ENCODE results near the gene EPN1.

EPN1 gene

GRCh38 chr19:55692681-55693081 lies 17.7 kb downstream of the EPN1 start:
- DNase-seq (ENCODE audit: low read depth in 2 of 2, low spot score in 1 of 2): no peak

GRCh38 chr19:55693336-55693974 lies 18.4 kb downstream of the EPN1 start:
- no peak for DNase-seq (ENCODE audit: low read depth in 2 of 2, low spot score in 1 of 2)

GRCh38 chr19:55694241-55694655 lies 19.2 kb downstream of the EPN1 start:
- no peak for DNase-seq (ENCODE audit: low read depth in 2 of 2, low spot score in 1 of 2)

- DNase-seq (ENCODE audit: low read depth in 2 of 2, low spot score in 1 of 2): no peak
Measured at GRCh38 chr19:55694656-55695491, 19.8 kb downstream of the EPN1 start.

- DNase-seq (ENCODE audit: low read depth in 2 of 2, low spot score in 1 of 2): no peak
Measured at GRCh38 chr19:55695511-55696290, 20.7 kb downstream of the EPN1 start.

- DNase-seq (ENCODE audit: low read depth in 2 of 2, low spot score in 1 of 2): no peak
Measured at GRCh38 chr19:55696301-55697068, 21.5 kb downstream of the EPN1 start.

- no peak for DNase-seq (ENCODE audit: low read depth in 2 of 2, low spot score in 1 of 2)
Measured at GRCh38 chr19:55697069-55697440, 22.0 kb downstream of the EPN1 start.

GRCh38 chr19:55697698-55698097 lies 22.7 kb downstream of the EPN1 start:
- DNase-seq (ENCODE audit: low read depth in 2 of 2, low spot score in 1 of 2): no peak

- no peak for DNase-seq (ENCODE audit: low read depth in 2 of 2, low spot score in 1 of 2)
Measured at GRCh38 chr19:55698256-55698655, 23.2 kb downstream of the EPN1 start.

- DNase-seq (ENCODE audit: low read depth in 2 of 2, low spot score in 1 of 2): no peak
Measured at GRCh38 chr19:55699221-55699620, 24.2 kb downstream of the EPN1 start.

- DNase-seq (ENCODE audit: low read depth in 2 of 2, low spot score in 1 of 2): no peak
Measured at GRCh38 chr19:55700813-55701212, 25.8 kb downstream of the EPN1 start.

GRCh38 chr19:55702131-55702627 lies 27.2 kb downstream of the EPN1 start:
- DNase-seq (ENCODE audit: low read depth in 2 of 2, low spot score in 1 of 2): no peak

- no peak for DNase-seq (ENCODE audit: low read depth in 2 of 2, low spot score in 1 of 2)
Measured at GRCh38 chr19:55703790-55704215, 28.8 kb downstream of the EPN1 start.

- no peak for DNase-seq (ENCODE audit: low read depth in 2 of 2, low spot score in 1 of 2)
Measured at GRCh38 chr19:55704494-55705245, 29.6 kb downstream of the EPN1 start.

GRCh38 chr19:55705972-55706371 lies 30.9 kb downstream of the EPN1 start:
- no peak for DNase-seq (ENCODE audit: low read depth in 2 of 2, low spot score in 1 of 2)

GRCh38 chr19:55711719-55712118 lies 36.7 kb downstream of the EPN1 start:
- no peak for DNase-seq (ENCODE audit: low read depth in 2 of 2, low spot score in 1 of 2)

- no peak for DNase-seq (ENCODE audit: low read depth in 2 of 2, low spot score in 1 of 2)
Measured at GRCh38 chr19:55712804-55713631, 38.0 kb downstream of the EPN1 start.

GRCh38 chr19:55716531-55716930 lies 41.5 kb downstream of the EPN1 start:
- no peak for DNase-seq (ENCODE audit: low read depth in 2 of 2, low spot score in 1 of 2)

GRCh38 chr19:55717251-55717650 lies 42.2 kb downstream of the EPN1 start:
- no peak for DNase-seq (ENCODE audit: low read depth in 2 of 2, low spot score in 1 of 2)
